Stimulated activated CD4-positive, alpha-beta T cell treated with anti-CD3 and anti-CD28 coated beads, Interleukin-4, amount 100 ng/mL, for 1 hour (primary cell): Measurements from ENCODE around the gene SOS1.
"Not testable (repeated sequence)": the region's sequence is repeated elsewhere in the genome, so short reads cannot be mapped to it uniquely, and the experiment has no call there.

Experiments used
- DNase-seq: peaks from one replicate; pipeline ENCODE4 v3.0.0-alpha.2; 2020

The SOS1 gene

GRCh38 chr2:39099310-39099869 lies 21.5 kb downstream of the SOS1 start:
- no peak for DNase-seq

- DNase-seq, result no peak
Observed at GRCh38 chr2:39095624-39096023, 25.2 kb downstream of the SOS1 start.

GRCh38 chr2:39094717-39095363 lies 26.0 kb downstream of the SOS1 start:
- DNase-seq, result no peak

DNA sequence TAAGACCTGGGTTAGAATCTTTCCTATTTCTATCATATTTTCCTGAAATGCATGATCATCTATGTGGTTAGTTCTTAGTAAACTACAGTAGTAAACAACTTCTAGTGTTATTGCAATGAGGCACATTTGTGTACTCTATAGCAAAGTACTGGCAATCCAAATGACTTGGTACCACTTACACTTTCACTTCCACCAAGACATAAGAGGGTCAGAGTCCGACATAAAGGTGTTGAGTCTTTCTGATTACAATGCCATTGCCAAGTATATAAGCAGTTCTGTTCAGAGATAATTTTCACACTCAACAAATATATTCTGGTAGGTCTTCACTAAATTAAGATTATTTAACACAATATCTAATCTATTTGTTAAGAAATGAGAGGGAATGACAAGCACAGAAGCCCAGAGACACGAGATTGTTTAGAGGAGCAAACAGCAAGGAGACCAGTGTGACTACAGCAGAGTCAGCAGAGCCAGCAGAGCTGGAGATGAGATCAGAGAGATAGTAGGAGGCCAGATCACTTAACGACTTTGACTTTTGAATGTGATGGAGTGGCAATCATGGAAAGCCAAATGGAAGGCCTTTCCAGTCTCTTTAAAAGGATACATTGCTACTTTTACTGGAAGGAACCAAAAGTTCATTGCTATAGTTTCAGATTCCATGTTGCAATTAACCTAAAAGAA lies 27.5 kb downstream of the SOS1 start:
- DNase-seq, result no peak

- DNase-seq, result no peak
Observed at GRCh38 chr2:39091543-39091942, 29.3 kb downstream of the SOS1 start.

GRCh38 chr2:39091063-39091462 lies 29.8 kb downstream of the SOS1 start:
- no peak for DNase-seq

DNA sequence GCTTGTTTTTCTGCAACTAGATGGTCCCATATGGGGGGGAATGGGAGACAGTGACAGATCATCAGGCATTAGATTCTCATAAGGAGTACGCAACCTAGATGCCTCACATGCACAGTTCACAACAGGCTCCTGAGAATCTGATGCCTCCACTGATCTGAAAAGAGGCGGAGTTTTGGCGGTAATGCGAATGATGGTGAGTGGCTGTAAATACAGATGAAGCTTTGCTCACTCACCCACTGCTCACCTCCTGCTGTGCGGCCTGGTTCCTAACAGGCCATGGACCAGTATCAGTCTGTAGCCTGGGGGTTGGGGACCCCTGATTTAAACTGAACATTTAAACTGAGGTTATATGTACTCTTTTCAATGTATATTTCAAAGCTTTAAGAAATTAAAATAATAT lies 40.7 kb downstream of the SOS1 start:
- DNase-seq, result no peak

- no peak for DNase-seq
Observed at GRCh38 chr2:39069890-39070465, 50.9 kb downstream of the SOS1 start.

- peak; percentile 18 for DNase-seq
Observed at GRCh38 chr2:39069136-39069515, 51.7 kb downstream of the SOS1 start.

- DNase-seq, result no peak
Observed at GRCh38 chr2:39068299-39069135, 52.3 kb downstream of the SOS1 start.

GRCh38 chr2:39065616-39066015 lies 55.2 kb downstream of the SOS1 start:
- no peak for DNase-seq

DNA sequence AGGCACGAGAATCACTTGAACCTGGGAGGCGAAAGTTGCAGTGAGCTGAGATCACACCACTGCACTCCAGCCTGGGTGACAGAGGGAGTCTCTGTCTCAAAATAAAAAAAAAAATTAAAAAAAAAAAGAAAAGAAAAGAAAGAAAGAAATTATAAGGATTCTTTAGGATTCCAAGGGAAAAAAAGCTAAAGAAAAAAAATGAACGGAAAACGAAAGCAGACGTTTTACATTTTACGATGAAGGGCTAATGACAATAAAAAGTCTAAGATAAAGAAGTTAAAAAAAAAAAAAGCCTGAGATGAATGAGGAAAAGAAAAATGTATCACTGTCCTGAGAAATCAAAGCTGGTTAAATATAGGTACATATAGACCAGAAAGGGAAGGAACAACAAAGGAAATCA lies 58.5 kb downstream of the SOS1 start:
- no peak for DNase-seq

- DNase-seq, result no peak
Observed at GRCh38 chr2:39061280-39061679, 59.6 kb downstream of the SOS1 start.

- DNase-seq, result no peak
Observed at GRCh38 chr2:39059366-39059952, 61.4 kb downstream of the SOS1 start.

GRCh38 chr2:39058101-39058500 lies 62.8 kb downstream of the SOS1 start:
- DNase-seq, result no peak

- DNase-seq, result not testable (repeated sequence)
Observed at GRCh38 chr2:39052665-39053064, 68.2 kb downstream of the SOS1 start.

- no peak for DNase-seq
Observed at GRCh38 chr2:39050109-39050508, 70.7 kb downstream of the SOS1 start.

DNA sequence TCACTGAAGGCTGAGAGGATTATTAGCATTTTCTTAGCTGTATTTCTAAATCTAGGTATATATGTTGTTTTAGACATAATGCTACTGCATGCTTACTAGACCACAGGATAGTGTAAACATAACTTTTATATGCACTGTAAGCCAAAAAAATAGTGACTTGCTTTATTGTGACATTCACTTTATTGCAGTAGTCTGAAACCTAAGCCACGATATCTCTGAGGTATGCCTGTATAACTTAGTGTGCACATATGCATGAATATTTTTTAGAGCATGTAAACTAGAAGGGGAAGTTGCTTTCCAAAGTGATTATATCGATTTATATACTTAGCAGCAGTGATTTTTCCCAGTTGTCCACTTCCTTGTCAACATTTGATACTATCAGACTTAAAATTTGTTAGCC lies 81.8 kb downstream of the SOS1 start:
- no peak for DNase-seq

DNA sequence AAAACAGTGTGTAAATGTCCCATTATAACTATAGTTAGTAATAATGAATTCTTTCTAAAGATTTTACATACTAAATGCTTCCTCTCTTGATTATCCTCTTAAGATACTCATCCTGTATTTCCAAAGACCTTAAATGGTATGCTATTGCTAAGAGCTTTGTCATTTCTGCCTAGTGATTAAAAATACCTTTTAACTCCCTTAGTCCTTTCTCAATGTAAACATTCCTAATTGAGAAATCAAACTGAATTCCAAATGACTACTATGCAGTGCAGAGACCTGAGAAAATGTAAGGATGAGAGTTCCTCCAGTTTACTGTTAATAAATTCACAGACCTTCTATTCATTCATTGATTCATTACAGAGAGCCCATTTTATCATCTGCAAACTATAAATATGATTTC lies 86.9 kb downstream of the SOS1 start:
- no peak for DNase-seq

DNA sequence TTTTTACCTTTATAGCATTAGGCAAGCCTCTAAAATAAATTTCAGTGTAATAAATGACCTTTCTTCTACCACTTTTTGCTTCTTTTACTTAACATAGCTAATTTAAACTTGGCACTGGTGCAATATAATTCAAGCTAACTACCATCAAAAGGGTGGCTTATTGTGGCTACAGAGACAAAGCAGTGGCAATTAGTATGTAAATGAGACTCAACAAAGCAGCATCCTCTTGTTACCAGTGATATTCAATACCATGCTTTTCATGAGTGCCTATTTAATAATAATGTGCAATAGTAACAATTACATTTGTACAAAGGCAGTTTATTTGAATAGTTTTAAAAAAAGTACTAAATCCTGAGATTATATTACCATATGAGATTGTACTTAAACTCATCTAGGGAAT lies 93.4 kb downstream of the SOS1 start:
- no peak for DNase-seq

DNA sequence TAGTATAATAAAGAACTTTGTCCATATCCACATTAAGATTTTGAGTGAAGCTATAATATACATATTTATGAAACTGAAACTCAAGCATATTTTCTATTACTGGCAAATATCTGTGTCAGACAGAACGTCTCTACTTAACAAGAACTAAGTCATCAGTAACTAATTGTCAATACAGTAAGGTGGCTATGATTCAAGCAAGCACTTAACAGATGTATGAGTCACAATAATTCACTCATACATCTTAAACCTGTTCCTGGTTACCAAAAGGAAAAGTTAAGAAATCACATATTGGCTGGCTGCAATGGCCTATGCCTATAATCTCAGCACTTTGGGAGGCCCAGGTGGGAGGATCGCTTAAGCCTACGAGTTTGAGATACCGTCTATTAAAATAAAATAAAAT lies 96.0 kb downstream of the SOS1 start:
- no peak for DNase-seq

DNA sequence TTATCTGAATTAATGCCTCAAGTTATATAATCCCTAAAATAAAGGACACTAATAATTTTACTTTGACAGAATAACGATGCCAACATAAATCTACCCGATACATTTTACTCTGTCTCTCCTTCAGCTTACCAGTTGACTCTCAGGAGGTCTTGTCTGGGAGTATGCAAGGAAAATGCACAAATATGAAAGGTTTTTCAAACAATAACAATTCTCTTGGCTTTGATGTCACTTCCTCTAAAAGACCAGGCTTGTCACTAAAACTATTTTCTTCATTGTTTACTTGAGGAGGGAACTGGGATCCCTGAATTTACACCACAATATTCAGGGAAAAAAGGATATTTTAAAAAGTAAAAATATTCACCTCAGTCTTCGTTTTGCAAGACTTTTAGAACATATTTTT lies 97.2 kb downstream of the SOS1 start:
- no peak for DNase-seq

DNA sequence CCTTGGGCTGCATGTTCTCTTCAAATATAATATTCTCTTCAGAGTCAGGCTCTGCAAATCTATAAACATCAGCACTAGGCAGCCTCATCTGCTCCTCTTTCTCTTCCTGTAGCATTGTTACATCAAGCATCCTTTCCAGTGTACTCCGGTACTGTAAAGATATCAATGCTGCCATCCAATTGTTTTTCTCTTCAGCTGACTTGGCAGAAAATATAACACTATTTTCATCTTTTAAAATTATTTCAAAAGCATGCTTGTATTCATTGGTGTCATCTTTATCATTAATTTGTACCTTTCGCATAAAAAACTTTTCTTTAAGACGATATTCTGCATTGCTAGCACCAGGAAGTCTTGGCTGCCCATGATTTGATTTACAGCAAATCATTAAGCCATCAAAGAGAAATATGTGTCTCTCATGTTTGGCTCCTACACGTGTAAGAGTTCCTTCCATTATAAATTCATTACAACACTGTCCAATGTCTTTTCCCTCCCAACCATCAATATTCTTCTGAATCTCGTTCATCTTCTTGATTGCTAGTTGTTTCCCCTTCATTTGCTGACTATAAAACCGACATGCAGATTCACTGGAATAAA lies 98.1 kb downstream of the SOS1 start:
- DNase-seq, result no peak
